Ishikawa (cell line): ENCODE results near the gene NEDD4L.

Source experiments
- CEBPB ChIP-seq: IDR thresholded peaks from 2 replicates; pipeline ENCODE4 v1.6.1; 2012
- EP300 ChIP-seq: IDR thresholded peaks from 2 replicates; pipeline ENCODE4 v1.6.1; 2012; ENCODE audit warnings: borderline replicate concordance
- ZBTB7A ChIP-seq: IDR thresholded peaks from 2 replicates; pipeline ENCODE4 v1.6.1; 2012; ENCODE audit warnings: low read depth
- TF ChIP-seq, protein P1 (sequence below): IDR thresholded peaks from 2 replicates; pipeline ENCODE4 v1.6.1; 2012

DNA sequence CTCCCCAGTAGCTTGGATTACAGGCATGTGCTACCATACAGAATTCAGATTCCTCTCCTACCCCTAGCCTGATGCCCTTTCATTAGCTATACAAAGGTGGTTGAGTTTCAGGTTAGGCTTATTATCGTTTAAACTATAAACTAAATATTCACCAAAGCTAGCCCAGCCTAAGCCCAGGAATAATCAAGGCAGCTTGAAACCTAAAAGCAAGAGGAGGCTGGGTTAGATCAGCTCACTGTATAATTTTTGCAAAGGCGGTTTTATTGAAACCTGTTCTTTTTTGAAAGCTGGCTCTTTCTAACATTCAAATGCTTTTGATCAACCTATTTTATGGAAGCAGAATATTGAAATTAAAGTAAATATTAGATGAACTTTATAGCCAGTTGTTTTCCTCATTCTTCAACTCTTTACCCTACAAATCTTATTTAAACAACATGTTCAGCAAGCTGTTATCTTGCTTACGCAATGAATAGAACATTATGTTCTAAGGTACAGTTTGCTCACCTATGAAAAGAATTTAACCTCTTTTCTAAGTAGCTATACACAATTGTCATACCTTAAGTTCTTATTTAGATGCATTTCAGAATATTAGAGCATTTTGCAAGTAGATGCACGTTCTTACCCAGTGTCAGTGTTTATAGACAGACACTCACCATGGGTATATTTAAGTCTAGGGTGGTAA is 241.6 kb downstream of the NEDD4L start:
- TF ChIP-seq CEBPB (no peak), EP300 (no peak), ZBTB7A (no peak)
- TF ChIP-seq, protein P1, sequence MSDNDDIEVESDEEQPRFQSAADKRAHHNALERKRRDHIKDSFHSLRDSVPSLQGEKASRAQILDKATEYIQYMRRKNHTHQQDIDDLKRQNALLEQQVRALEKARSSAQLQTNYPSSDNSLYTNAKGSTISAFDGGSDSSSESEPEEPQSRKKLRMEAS: no peak
